DMS53 (cell line): ENCODE results near the gene DISP3.

Experiments
- DNase-seq: peaks from one replicate; lab custom pipeline; 2025; lab: John Stamatoyannopoulos, UW

Gene DISP3, protein sequence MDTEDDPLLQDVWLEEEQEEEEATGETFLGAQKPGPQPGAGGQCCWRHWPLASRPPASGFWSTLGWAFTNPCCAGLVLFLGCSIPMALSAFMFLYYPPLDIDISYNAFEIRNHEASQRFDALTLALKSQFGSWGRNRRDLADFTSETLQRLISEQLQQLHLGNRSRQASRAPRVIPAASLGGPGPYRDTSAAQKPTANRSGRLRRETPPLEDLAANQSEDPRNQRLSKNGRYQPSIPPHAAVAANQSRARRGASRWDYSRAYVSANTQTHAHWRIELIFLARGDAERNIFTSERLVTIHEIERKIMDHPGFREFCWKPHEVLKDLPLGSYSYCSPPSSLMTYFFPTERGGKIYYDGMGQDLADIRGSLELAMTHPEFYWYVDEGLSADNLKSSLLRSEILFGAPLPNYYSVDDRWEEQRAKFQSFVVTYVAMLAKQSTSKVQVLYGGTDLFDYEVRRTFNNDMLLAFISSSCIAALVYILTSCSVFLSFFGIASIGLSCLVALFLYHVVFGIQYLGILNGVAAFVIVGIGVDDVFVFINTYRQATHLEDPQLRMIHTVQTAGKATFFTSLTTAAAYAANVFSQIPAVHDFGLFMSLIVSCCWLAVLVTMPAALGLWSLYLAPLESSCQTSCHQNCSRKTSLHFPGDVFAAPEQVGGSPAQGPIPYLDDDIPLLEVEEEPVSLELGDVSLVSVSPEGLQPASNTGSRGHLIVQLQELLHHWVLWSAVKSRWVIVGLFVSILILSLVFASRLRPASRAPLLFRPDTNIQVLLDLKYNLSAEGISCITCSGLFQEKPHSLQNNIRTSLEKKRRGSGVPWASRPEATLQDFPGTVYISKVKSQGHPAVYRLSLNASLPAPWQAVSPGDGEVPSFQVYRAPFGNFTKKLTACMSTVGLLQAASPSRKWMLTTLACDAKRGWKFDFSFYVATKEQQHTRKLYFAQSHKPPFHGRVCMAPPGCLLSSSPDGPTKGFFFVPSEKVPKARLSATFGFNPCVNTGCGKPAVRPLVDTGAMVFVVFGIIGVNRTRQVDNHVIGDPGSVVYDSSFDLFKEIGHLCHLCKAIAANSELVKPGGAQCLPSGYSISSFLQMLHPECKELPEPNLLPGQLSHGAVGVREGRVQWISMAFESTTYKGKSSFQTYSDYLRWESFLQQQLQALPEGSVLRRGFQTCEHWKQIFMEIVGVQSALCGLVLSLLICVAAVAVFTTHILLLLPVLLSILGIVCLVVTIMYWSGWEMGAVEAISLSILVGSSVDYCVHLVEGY (N-terminal part only)

GRCh38 chr1:11478571-11479374 is at the start of gene DISP3:
TSS of gene DISP3 (plus strand) at chr1:11479155. CDS start at chr1:11500993, 21,838 bp downstream.
- DNase-seq = peak; percentile 83

- no peak for DNase-seq
Measured at GRCh38 chr1:11429226-11429625, 49.7 kb upstream of the DISP3 start.

DNA sequence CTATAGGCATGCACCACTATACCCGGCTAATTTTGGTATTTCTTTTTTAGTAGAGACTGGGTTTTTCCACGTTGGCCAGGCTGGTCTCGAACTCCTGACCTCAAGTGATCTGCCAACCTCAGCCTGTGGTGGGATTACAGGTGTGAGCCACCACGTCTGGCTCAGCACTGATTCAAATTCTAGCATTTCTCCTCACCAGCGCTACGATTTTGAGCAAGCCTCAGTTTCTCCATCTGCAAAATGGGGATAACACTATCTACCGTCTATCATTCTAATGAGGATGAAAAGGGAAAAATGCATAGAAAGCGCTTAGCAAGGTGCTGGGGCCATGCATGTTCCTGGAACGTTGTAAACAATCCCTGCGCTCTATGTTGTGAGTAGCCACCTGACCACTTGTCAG is 49.0 kb upstream of the DISP3 start:
- DNase-seq = no peak

- DNase-seq = no peak
Measured at GRCh38 chr1:11431941-11432507, 46.9 kb upstream of the DISP3 start.

- no peak for DNase-seq
Measured at GRCh38 chr1:11432526-11432925, 46.4 kb upstream of the DISP3 start.

DNA sequence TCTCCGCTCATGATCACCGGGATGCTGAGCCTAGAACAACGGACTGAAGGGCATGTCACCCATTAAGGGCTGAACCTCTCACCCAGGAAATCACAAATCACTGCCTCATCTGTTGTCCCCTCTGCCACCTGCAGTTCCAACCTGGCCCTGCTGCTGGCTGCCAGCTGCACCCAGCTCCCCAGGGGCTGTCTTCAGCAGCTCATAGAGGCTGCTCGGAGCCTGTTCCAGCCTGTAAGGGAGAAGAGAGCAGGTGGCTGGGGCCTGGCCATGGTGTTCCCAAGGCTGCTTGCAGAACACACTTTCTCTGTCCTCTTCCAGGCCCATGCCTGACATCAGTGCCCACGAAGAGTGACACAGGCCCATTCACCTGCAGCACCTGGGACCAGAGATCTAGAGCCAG is 44.5 kb upstream of the DISP3 start:
- no peak for DNase-seq

DNA sequence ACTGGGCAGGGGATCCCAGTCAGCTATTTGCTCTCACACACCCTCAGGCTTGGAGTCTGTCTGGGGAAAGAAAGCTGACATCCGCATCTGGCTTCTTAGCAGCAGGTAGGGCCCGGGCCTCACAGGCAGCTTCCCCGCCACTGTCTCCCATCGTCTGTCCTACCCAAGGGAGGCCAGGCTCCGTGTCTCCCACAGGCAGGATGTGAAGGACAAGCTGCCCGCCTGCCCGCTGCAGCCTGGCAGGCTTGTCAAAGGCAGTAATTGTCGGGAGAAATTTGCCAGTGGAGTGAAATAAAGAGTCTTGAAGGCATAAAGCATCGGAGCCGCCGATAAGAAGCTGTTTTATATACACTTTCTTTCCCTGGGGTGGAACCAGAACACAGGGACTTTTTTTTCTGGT is 44.0 kb upstream of the DISP3 start:
- DNase-seq = no peak

DNA sequence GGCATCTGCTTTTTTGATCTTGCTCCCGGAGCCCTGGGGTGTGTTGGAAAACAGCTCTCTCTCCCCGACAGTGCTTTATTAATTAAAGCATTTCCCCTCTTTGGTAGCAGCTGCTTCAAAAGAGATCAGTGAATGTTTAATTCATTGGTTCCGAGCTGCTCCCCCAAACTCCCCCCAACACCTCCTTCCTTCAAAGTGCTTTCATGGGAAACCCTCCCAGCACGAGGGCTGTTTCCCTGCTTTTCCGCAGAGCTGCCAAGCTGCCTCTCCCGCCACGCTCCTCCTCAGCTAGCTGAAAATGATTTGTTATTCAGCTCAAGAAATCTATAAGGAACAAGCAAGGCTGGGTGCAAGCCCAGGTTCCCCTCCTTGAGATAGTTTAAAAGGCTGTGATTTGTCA is 40.0 kb upstream of the DISP3 start:
- no peak for DNase-seq

DNA sequence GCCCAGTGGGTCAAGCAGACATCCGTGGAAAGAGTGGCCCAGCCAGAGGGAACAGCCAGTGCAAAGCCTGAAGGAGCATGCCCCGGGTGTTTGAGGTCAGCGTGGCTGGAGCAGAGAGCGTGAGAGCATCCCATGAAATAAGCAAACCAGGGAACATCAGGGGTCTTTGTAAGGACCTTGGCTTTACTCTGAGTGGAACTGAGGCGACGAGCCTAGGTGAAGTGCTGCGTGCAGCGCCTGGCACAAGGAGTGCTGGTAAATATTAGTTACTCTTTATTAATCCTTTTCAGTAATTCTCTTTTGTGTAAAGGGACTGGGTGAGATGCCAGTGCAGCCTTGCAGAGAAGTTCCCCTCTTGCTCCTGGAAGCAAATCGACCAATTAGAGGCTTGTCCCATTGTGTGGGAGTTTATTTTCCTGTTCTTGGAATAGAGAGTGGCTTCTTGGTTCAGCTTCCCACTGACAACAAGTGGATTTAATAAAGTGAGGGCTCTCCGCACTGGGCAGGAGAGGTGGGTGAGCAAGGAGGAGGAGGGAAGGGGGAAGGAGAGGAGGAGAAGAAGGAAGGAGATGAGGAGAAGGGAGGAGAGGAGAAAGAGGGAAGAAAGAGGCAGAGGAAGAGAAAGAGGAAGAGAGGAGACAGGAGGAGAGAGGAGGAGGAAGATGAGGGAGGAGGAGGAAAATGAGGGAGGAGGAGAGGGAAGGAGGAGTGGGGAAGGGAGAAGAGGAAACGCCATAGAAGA is 37.6 kb upstream of the DISP3 start:
- DNase-seq = no peak

GRCh38 chr1:11443043-11443442 is 35.9 kb upstream of the DISP3 start:
- no peak for DNase-seq

GRCh38 chr1:11443961-11444658 is 34.8 kb upstream of the DISP3 start:
- no peak for DNase-seq

DNA sequence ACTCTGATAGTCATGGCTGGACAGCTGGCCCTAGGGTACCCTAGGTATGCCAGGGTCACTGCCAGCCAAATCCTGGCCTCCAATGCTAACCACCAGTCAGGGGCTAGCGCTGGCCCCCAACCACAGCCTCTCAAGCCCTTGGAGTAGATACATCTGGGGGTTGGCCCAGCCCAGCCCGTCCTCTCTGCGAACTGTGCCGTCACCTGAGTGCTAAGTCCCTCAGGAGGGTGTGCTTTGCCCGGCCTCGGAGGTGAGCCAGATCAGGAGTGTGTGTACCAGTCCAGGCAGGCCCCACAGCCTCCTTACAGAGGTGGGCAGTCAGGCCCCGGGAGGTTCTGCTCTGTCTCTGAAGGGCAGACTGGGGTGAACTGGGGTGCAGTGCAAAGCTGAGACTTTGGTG is 34.0 kb upstream of the DISP3 start:
- no peak for DNase-seq

DNA sequence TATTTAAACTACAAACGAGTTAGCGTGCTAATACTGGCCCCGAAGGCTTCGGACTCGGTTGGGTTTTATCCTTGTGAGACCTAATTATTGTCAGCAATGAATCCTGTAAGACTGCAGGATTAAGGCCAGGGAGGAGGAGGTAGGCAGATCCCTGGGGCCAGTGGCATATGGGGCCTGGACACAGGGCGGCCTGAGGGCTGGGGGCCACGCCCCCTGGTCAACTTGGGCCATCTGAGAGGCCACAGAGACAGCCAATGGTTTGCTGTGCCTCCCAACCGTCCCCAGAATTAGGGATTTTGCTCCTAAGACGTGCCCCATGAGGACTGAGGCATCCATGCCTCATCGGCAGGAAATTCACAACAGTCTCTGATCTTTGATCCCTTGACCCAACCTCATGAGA is 31.1 kb upstream of the DISP3 start:
- DNase-seq = no peak

- no peak for DNase-seq
Measured at GRCh38 chr1:11448373-11449099, 30.4 kb upstream of the DISP3 start.

GRCh38 chr1:11449100-11449403 is 29.9 kb upstream of the DISP3 start:
- no peak for DNase-seq

DNA sequence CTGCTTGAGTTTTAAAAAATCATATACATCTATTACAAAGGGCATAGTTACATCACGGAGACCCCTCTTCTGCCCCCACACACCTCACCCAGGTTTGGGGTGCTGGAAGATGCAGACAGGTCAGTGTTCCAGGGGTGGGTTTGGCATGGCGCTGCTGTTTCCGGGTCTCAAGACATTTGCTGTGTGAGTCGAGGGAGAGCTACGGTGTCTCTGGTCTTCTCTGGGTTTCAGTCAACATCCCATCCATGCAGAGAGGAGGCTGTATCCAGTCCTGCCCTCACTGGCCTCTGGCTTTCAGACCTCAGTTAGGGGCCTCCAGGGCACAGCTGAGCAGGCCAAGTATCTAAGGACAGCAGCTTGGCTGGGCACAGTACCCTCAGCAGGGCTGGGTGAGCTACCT is 28.6 kb upstream of the DISP3 start:
- DNase-seq = no peak

- no peak for DNase-seq
Measured at GRCh38 chr1:11453742-11454491, 25.0 kb upstream of the DISP3 start.

- no peak for DNase-seq
Measured at GRCh38 chr1:11455967-11456570, 22.9 kb upstream of the DISP3 start.
